ENCODE data around the gene GOSR2. TPM values are rescaled to one million over a fixed set of nuclear protein-coding genes. Genes with fewer than 3 reads are reported as not detected.

GOSR2 gene
- total RNA-seq, 1 experiment from 2014 or later: 53.5 TPM

GRCh38 chr17:46885415-46886309 lies 37.3 kb upstream of the GOSR2 start:
- no peak overlapping the region for H4K8ac ChIP-seq (replicated peaks; ENCODE audit: insufficient read length, low read depth, low read length)
- no peak overlapping the region for H3K27ac ChIP-seq (ENCODE audit: insufficient read length, low read depth, low read length)
- H3K9me3 ChIP-seq (ENCODE audit: control insufficient read depth, low read depth, low read length): no peaks in the 10 kb centered on the region
- TF ChIP-seq CTCF (conservative IDR thresholded peaks at IDR 0.05): no peak
- no peak overlapping the region; the same call in 1 of the 2 replicates for H3K14ac ChIP-seq (ENCODE audit: insufficient read depth, low read length)
- no peaks in the 10 kb centered on the region for H3K36me3 Mint-ChIP-seq (ENCODE audit: insufficient read depth in 1 of 3, low read depth in 3 of 3)
- H2AFZ ChIP-seq (ENCODE audit: low read length): no peak overlapping the region
- no peaks in the 10 kb centered on the region for H3K79me2 ChIP-seq (ENCODE audit: insufficient read depth, low read length)
- H3K4me3 Mint-ChIP-seq: no peak overlapping the region
- no peak overlapping the region for H2BK20ac ChIP-seq (ENCODE audit: low read depth, low read length, poor library complexity, severe bottlenecking)
- H3K4me1 ChIP-seq (ENCODE audit: insufficient read depth, low read length): no peaks in the 10 kb centered on the region
- H3K23ac ChIP-seq (ENCODE audit: insufficient read length, low read depth, low read length): no peak overlapping the region
- H3T11ph ChIP-seq (ENCODE audit: low read length): no peak overlapping the region
- H3K18ac ChIP-seq (ENCODE audit: insufficient read length, low read depth, low read length): no peak overlapping the region
- peaks cover 7 to 16% of the 10 kb centered on the region in 2 experiments for H3K4me1 Mint-ChIP-seq
- no peak overlapping the region for H3K9ac ChIP-seq (ENCODE audit: extremely low read depth, insufficient read length, low read length)
- H3K27me3 ChIP-seq (ENCODE audit: insufficient read depth, low read length): no peaks in the 10 kb centered on the region
- peak overlapping the region in 1 of 3 experiments; percentile 20; a peak in 1 of 7 replicates for H3K27ac Mint-ChIP-seq
- H3K56ac ChIP-seq (ENCODE audit: insufficient read length, low read depth, low read length): no peak overlapping the region
- no CpG with 5 or more reads among the region's 10 CpGs for WGBS (ENCODE audit: extremely low coverage, insufficient read length, low lambda C conversion rate)
- H3K27me3 Mint-ChIP-seq (ENCODE audit: low read depth): peaks cover 6% of the 10 kb centered on the region
- no peak overlapping the region for H2BK5ac ChIP-seq (ENCODE audit: insufficient read length, low read length)
- no peak overlapping the region for H3K4me2 ChIP-seq (ENCODE audit: insufficient read depth, insufficient read length, low read length)
- no peak overlapping the region for H2BK15ac ChIP-seq (ENCODE audit: low read depth, low read length)
- no peaks in the 10 kb centered on the region for H3K9me3 Mint-ChIP-seq
- H4K91ac ChIP-seq (ENCODE audit: insufficient read length, low read depth, low read length): no peak overlapping the region
- DNase-seq: no peak
- no peak overlapping the region for H2BK120ac ChIP-seq (ENCODE audit: low read depth, low read length, poor library complexity, severe bottlenecking)
- no peak overlapping the region for H3K4ac ChIP-seq (ENCODE audit: low read depth, low read length)
- no peak overlapping the region for H4K5ac ChIP-seq (ENCODE audit: insufficient read length, low read depth, low read length)
- no peaks in the 10 kb centered on the region for H3K23me2 ChIP-seq (ENCODE audit: insufficient read length, low read depth, low read length, poor library complexity, severe bottlenecking)
- H2BK12ac ChIP-seq (ENCODE audit: insufficient read length, low read depth, low read length): no peak overlapping the region
- no peak overlapping the region for H2AK5ac ChIP-seq (ENCODE audit: insufficient read length, low read length)
- H3K79me1 ChIP-seq (ENCODE audit: insufficient read depth, low read depth, low read length, poor library complexity, severe bottlenecking): no peaks in the 10 kb centered on the region
- H4K20me1 ChIP-seq (ENCODE audit: control insufficient read depth, insufficient read depth, insufficient read length): no peaks in the 10 kb centered on the region

Data from H9 (cell line).